Activated naive CD8-positive, alpha-beta T cell treated with anti-CD3 and anti-CD28 coated beads, Interleukin-2, amount 10 ng/mL, durations not matched to agents 7 days and 5 days (primary cell): ENCODE data around the gene HECTD4. TPM values are rescaled to one million over a fixed set of nuclear protein-coding genes. Genes with fewer than 3 reads are reported as not detected.
"Not testable (repeated sequence)": the region's sequence is repeated elsewhere in the genome, so short reads cannot be mapped to it uniquely, and the experiment has no call there.

Experiments
- ATAC-seq: fragments of 150-1000 bp; cut with Tn5 transposase; one replicate; pipeline ENCODE4 v1.10.0; 2021; ENCODE audit warnings: low read depth, moderate library complexity
- POLR2A ChIA-PET: fragments of 350-600 bp; sonication (Branson Sonifier 250); formaldehyde crosslinking; loops from one replicate; lab custom pipeline; 2021; ENCODE audit warnings: antibody characterized with exemption; lab: Charles Lee
- DNase-seq: peaks from one replicate; pipeline ENCODE4 v3.0.0; 2021
- H3K27ac Mint-ChIP-seq: one replicate; pipeline ENCODE4 v1.8.0; 2022; ENCODE audit warnings: mild to moderate bottlenecking, mixed read lengths
- H3K27me3 Mint-ChIP-seq: one replicate; pipeline ENCODE4 v1.8.0; 2022; ENCODE audit warnings: mild to moderate bottlenecking, moderate library complexity, mixed read lengths
- H3K36me3 Mint-ChIP-seq: one replicate; pipeline ENCODE4 v1.8.0; 2021; ENCODE audit warnings: mild to moderate bottlenecking, mixed read lengths
- H3K4me1 Mint-ChIP-seq: one replicate; pipeline ENCODE4 v1.8.0; 2021; ENCODE audit warnings: mixed read lengths
- H3K4me3 Mint-ChIP-seq: one replicate; pipeline ENCODE4 v1.8.0; 2022; ENCODE audit warnings: mild to moderate bottlenecking, moderate library complexity, mixed read lengths
- H3K9me3 Mint-ChIP-seq: one replicate; pipeline ENCODE4 v1.8.0; 2021; ENCODE audit warnings: mixed read lengths
- total RNA-seq, 2 experiments: library from RNA; stranded (reverse); gene quantifications; one replicate each; pipeline ENCODE4 v1.2.3, GENCODE V29; 2021

HECTD4 gene
- total RNA-seq, 2 experiments from 2014 or later, result 45.8 to 47.0 TPM

DNA sequence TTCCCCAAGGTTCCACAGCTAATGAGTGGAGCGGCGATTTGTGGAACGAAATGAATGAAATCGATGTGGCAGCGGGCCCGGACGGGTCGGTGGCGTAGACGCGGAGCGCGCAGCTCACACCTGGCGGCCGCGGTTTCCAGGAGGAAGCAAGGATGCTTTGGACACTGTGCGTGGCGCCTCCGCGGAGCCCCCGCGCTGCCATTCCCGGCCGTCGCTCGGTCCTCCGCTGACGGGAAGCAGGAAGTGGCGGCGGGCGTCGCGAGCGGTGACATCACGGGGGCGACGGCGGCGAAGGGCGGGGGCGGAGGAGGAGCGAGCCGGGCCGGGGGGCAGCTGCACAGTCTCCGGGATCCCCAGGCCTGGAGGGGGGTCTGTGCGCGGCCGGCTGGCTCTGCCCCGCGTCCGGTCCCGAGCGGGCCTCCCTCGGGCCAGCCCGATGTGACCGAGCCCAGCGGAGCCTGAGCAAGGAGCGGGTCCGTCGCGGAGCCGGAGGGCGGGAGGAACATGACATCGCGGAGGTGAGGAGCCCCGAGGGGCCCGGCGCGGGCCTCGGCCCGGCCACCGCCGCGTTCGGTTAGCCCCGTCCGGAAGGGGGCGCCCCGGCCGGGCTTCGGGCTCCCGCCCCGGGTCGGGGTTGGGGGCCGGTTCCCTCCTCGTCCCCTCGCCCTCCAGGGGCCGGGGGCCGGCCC lies 36.5 kb upstream of the HECTD4 start, which contains the start of gene PTPN11:
TSS of gene PTPN11 (plus strand) at position 340 of the 689 bp plus-strand sequence. CDS start at position 505, 165 bp downstream.
- H3K4me1 Mint-ChIP-seq, result peaks cover 26% of the 10 kb centered on the region
- H3K27me3 Mint-ChIP-seq, result peaks cover 3% of the 10 kb centered on the region
- DNase-seq (peak; percentile 97), ATAC-seq (peak; percentile 83)
- H3K4me3 Mint-ChIP-seq, result peak within 1 kb of the TSS; percentile 87
- peak within 1 kb of the TSS; percentile 98 for H3K27ac Mint-ChIP-seq
- no peaks in the 10 kb centered on the region for H3K36me3 Mint-ChIP-seq
- POLR2A ChIA-PET, result interaction anchor here (0.6 to 1.3 kb wide), 6 partner anchors 8 to 561 kb away, joined by 3 to 9 read pairs (median 3); no protein-coding TSS in a partner anchor
- H3K9me3 Mint-ChIP-seq, result no peaks in the 10 kb centered on the region

GRCh38 chr12:112418273-112418607 lies 36.0 kb upstream of the HECTD4 start:
- POLR2A ChIA-PET, result interaction anchor here (0.6 to 1.3 kb wide), 6 partner anchors 8 to 561 kb away, joined by 3 to 9 read pairs (median 3); no protein-coding TSS in a partner anchor
- ATAC-seq, result no peak
- no peak for DNase-seq
- H3K27ac Mint-ChIP-seq, result peak overlapping the region; percentile 98
- H3K27me3 Mint-ChIP-seq, result peaks cover 3% of the 10 kb centered on the region
- H3K4me1 Mint-ChIP-seq, result peaks cover 26% of the 10 kb centered on the region
- H3K4me3 Mint-ChIP-seq, result peak overlapping the region; percentile 87
- H3K36me3 Mint-ChIP-seq, result no peaks in the 10 kb centered on the region
- H3K9me3 Mint-ChIP-seq, result no peaks in the 10 kb centered on the region

- H3K36me3 Mint-ChIP-seq, H3K9me3 Mint-ChIP-seq, POLR2A ChIA-PET, DNase-seq, H3K27me3 Mint-ChIP-seq, H3K4me3 Mint-ChIP-seq, ATAC-seq, H3K27ac Mint-ChIP-seq: not testable (repeated sequence)
- H3K4me1 Mint-ChIP-seq, result peaks cover 22% of the 10 kb centered on the region
Measured at GRCh38 chr12:112415457-112415856, 33.2 kb upstream of the HECTD4 start.

- ATAC-seq (no peak), DNase-seq (no peak)
- Mint-ChIP-seq H3K27ac (no peak overlapping the region), H3K9me3 (no peaks in the 10 kb centered on the region), H3K36me3 (peaks cover 2% of the 10 kb centered on the region), H3K27me3 (peaks cover 3% of the 10 kb centered on the region), H3K4me1 (peaks cover 18% of the 10 kb centered on the region), H3K4me3 (no peak overlapping the region)
- POLR2A ChIA-PET, result no interaction called here
Measured at GRCh38 chr12:112413855-112414625, 31.8 kb upstream of the HECTD4 start.

GRCh38 chr12:112409906-112410244 lies 27.6 kb upstream of the HECTD4 start:
- H3K4me1 Mint-ChIP-seq, result peaks cover 36% of the 10 kb centered on the region
- POLR2A ChIA-PET, result interaction anchor here (1.7 kb wide), 1 partner anchor 9 kb away, joined by 9 read pairs; the partner anchor contains the start of gene PTPN11
- ATAC-seq (no peak), DNase-seq (no peak)
- H3K36me3 Mint-ChIP-seq, result peaks cover 30% of the 10 kb centered on the region
- no peak overlapping the region for H3K27ac Mint-ChIP-seq
- H3K4me3 Mint-ChIP-seq, result peak overlapping the region; percentile 100
- H3K27me3 Mint-ChIP-seq, result peaks cover under 1% of the 10 kb centered on the region
- no peaks in the 10 kb centered on the region for H3K9me3 Mint-ChIP-seq

GRCh38 chr12:112409064-112409905 lies 27.1 kb upstream of the HECTD4 start, which contains the start of gene RPL6:
Gene RPL6 (minus strand): TSS chr12:112409605. CDS start chr12:112408656, 949 bp downstream.
- ATAC-seq, result peak; percentile 86
- POLR2A ChIA-PET, result interaction anchor here (1.7 kb wide), 1 partner anchor 9 kb away, joined by 9 read pairs; the partner anchor contains the start of gene PTPN11
- DNase-seq, result peak; percentile 81
- Mint-ChIP-seq H3K9me3 (no peaks in the 10 kb centered on the region), H3K27me3 (no peaks in the 10 kb centered on the region), H3K27ac (peak within 1 kb of the TSS; percentile 99), H3K36me3 (peaks cover 35% of the 10 kb centered on the region), H3K4me3 (peak within 1 kb of the TSS; percentile 100), H3K4me1 (peaks cover 36% of the 10 kb centered on the region)

DNA sequence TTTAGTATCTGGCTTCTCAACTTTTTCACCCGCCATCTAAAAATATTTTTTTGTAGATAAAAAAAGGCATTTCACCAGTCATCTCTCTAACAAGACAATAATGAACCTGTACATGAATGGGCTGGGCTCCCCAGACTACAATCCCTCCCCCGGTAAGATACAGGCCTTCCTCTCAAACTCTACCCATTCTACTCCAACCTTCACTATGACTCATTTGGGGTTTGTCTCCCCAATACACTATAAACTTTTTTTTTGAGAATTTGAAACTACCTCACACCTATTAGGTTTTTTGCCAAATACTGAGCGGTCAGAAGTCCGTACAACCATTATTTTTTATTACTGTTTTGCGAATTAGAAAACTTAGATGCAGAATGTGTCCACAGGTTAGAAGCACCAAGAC lies 26.4 kb upstream of the HECTD4 start:
- POLR2A ChIA-PET, result no interaction called here
- peak overlapping the region; percentile 99 for H3K27ac Mint-ChIP-seq
- peak; percentile 48 for ATAC-seq
- no peaks in the 10 kb centered on the region for H3K27me3 Mint-ChIP-seq
- DNase-seq, result no peak
- peaks cover 35% of the 10 kb centered on the region for H3K36me3 Mint-ChIP-seq
- peak overlapping the region; percentile 100 for H3K4me3 Mint-ChIP-seq
- H3K4me1 Mint-ChIP-seq, result peaks cover 36% of the 10 kb centered on the region
- no peaks in the 10 kb centered on the region for H3K9me3 Mint-ChIP-seq

DNA sequence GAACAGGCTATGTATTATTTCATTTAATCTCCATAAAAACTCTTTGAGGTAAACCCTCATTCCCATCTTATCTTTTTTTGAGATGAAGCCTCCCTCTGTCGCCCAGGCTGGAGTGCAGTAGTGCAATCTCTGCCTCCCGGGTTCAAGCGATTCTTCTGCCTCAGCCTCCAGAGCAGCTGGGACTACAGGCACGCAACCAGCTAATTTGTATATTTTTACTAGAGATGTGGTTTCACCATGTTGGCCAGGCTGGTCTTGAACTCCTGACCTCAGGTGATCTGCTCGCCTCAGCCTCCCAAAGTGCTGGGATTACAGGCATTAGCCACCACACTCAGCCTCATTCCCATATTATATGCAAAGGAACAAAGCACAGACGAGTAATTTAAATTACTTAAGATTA lies 25.5 kb upstream of the HECTD4 start:
- DNase-seq, ATAC-seq, H3K9me3 Mint-ChIP-seq, H3K27me3 Mint-ChIP-seq, POLR2A ChIA-PET: not testable (repeated sequence)
- H3K27ac Mint-ChIP-seq, result peak overlapping the region; percentile 70
- H3K4me1 Mint-ChIP-seq, result peaks cover 36% of the 10 kb centered on the region
- H3K4me3 Mint-ChIP-seq, result peak overlapping the region; percentile 100
- H3K36me3 Mint-ChIP-seq, result peaks cover 35% of the 10 kb centered on the region

- H3K27me3 Mint-ChIP-seq, result no peaks in the 10 kb centered on the region
- POLR2A ChIA-PET, result no interaction called here
- no peak overlapping the region for H3K27ac Mint-ChIP-seq
- no peaks in the 10 kb centered on the region for H3K9me3 Mint-ChIP-seq
- H3K4me3 Mint-ChIP-seq, result peak overlapping the region; percentile 100
- ATAC-seq (no peak), DNase-seq (no peak)
- H3K4me1 Mint-ChIP-seq, result peaks cover 36% of the 10 kb centered on the region
- peaks cover 35% of the 10 kb centered on the region for H3K36me3 Mint-ChIP-seq
Measured at GRCh38 chr12:112406519-112407488, 24.6 kb upstream of the HECTD4 start.

DNA sequence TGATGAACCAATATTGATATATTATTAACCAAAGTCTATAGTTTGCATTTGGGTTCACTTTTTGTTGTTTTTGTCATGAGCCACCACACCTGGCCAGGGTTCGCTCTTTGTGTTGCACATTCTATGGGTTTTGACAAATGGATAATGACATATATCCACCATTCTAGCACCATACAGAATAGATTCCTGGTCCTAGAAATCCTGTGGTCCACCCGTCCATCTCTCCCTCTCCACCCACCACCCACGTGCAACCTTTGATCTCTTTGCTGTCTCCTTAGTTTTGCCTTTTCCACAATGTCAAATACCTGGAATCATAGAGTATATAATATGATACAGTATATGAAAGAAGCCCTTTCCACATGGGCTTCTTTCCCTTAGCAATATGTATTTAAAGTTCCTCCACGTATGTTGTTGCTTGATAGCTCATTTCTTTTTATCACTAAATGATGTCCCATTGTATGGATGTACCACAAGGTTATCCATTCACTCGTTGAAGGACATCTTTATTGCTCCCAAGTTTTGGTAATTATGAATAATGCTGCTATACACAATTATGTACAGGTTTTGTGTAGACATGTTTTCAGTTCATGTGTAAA lies 19.8 kb upstream of the HECTD4 start:
- Mint-ChIP-seq H3K27ac (no peak overlapping the region), H3K4me1 (peaks cover 9% of the 10 kb centered on the region), H3K27me3 (no peaks in the 10 kb centered on the region), H3K36me3 (peaks cover 15% of the 10 kb centered on the region), H3K9me3 (no peaks in the 10 kb centered on the region), H3K4me3 (no peak overlapping the region)
- POLR2A ChIA-PET, result interaction anchor here (1.1 kb wide), 1 partner anchor 17 kb away, joined by 3 read pairs; the partner anchor contains the start of gene PTPN11
- DNase-seq (no peak), ATAC-seq (no peak)

DNA sequence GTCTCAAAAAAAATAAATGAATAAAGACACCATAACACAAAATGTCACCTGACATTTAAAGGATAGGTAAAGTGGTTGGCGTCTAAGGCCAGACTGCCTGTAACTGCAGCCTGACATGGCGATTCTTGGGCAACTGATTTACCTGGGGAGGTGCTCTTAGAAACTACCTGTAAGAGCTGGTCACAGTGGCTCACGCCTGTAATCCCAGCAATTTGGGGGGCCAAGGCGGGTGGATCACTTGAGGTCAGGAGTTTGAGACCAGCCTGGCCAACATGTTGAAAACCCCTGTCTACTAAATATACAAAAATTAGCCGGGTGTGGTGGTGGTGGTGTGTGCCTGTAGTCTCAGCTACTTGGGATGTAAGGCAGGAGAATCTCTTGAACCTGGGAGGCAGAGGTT lies 18.8 kb upstream of the HECTD4 start:
- Mint-ChIP-seq H3K4me1 (peaks cover 4% of the 10 kb centered on the region), H3K4me3 (no peak overlapping the region), H3K27ac (no peak overlapping the region), H3K36me3 (peaks cover 11% of the 10 kb centered on the region), H3K9me3 (no peaks in the 10 kb centered on the region), H3K27me3 (no peaks in the 10 kb centered on the region)
- ATAC-seq (no peak), DNase-seq (no peak)
- POLR2A ChIA-PET, result interaction anchor here (0.6 to 1.1 kb wide), 3 partner anchors 18 to 168 kb away, joined by 3 to 5 read pairs (median 4); partner anchors contain the start of gene PTPN11
